ENCODE measurements around the gene CHM. TPM values are rescaled to one million over a fixed set of nuclear protein-coding genes. Genes with fewer than 3 reads are reported as not detected.
"Not testable (repeated sequence)": the region's sequence is repeated elsewhere in the genome, so short reads cannot be mapped to it uniquely, and the experiment has no call there.

Gene CHM
- total and polyA plus RNA-seq, 2 experiments from 2014 or later, result 19.0 to 19.1 TPM

- H3K4me3 ChIP-seq, result no peak overlapping the region
- H3K9me3 Mint-ChIP-seq, result no peaks in the 10 kb centered on the region
- H3K79me2 ChIP-seq (replicated peaks; ENCODE audit: insufficient read depth), result peaks cover 4% of the 10 kb centered on the region
- no peak overlapping the region for H3K27ac ChIP-seq (ENCODE audit: low read depth)
- no peaks in the 10 kb centered on the region for H3K27me3 ChIP-seq (ENCODE audit: insufficient read depth)
- no peak for DNase-seq (ENCODE audit: low spot score)
- 0 out of 2 replicates have a peak, but pooled peaks cover 3% of the 10 kb centered on the region for H3K4me1 ChIP-seq (ENCODE audit: insufficient read depth)
- H3K27ac Mint-ChIP-seq, result no peak overlapping the region
- H3K9me2 ChIP-seq (ENCODE audit: insufficient read depth), result no peaks in the 10 kb centered on the region
- H4K20me1 ChIP-seq (replicated peaks; ENCODE audit: insufficient read depth), result no peaks in the 10 kb centered on the region
- H2AFZ ChIP-seq, result no peak overlapping the region
- no peaks in the 10 kb centered on the region for H3K27me3 Mint-ChIP-seq (ENCODE audit: insufficient read depth, low read depth, poor library complexity)
- no peak overlapping the region for H3K4me3 Mint-ChIP-seq
- H3K36me3 ChIP-seq (ENCODE audit: insufficient read depth), result no peaks in the 10 kb centered on the region
- TF ChIP-seq REST (IDR thresholded peaks at IDR 0.05; ENCODE audit: unreplicated experiment) (no peak), NANOG (IDR thresholded peaks at IDR 0.05; ENCODE audit: borderline replicate concordance) (no peak), ZNF462 (CRISPR knock-in tag; IDR thresholded peaks at IDR 0.05) (no peak), ZNF331 (CRISPR knock-in tag; IDR thresholded peaks at IDR 0.05; ENCODE audit: low read depth) (no peak), STAT1 (IDR thresholded peaks at IDR 0.05; ENCODE audit: unreplicated experiment) (no peak), EZH2phosphoT487 (IDR thresholded peaks at IDR 0.05; ENCODE audit: unreplicated experiment) (no peak), POLR2AphosphoS5 (IDR thresholded peaks at IDR 0.05; ENCODE audit: low read depth) (no peak), JUNB (IDR thresholded peaks at IDR 0.05; ENCODE audit: unreplicated experiment) (no peak)
- ATAC-seq, result no peak
- no peaks in the 10 kb centered on the region for H3F3A ChIP-seq (replicated peaks; ENCODE audit: low read depth)
- peaks cover 5% of the 10 kb centered on the region; the same call in 2 of the 3 replicates for H3K36me3 Mint-ChIP-seq (ENCODE audit: low read depth)
- no peak overlapping the region for H3K4me2 ChIP-seq
- peaks cover 6% of the 10 kb centered on the region; the same call in 2 of the 3 replicates for H3K4me1 Mint-ChIP-seq
Observed at GRCh38 chrX:85922821-85923220, 124.5 kb downstream of the CHM start.

GRCh38 chrX:85916656-85917280 lies 130.6 kb downstream of the CHM start:
- not testable (repeated sequence) for H3K4me2 ChIP-seq; H3K36me3 ChIP-seq (ENCODE audit: insufficient read depth); H3K27ac Mint-ChIP-seq; H3K27ac ChIP-seq (ENCODE audit: low read depth); H3K9me2 ChIP-seq (ENCODE audit: insufficient read depth); H3K4me1 Mint-ChIP-seq; H3K4me3 Mint-ChIP-seq; H2AFZ ChIP-seq; H3F3A ChIP-seq (replicated peaks; ENCODE audit: low read depth); DNase-seq (ENCODE audit: low spot score); H3K4me3 ChIP-seq; ATAC-seq; H3K27me3 Mint-ChIP-seq (ENCODE audit: insufficient read depth, low read depth, poor library complexity); H3K9me3 Mint-ChIP-seq; H3K4me1 ChIP-seq (ENCODE audit: insufficient read depth); H4K20me1 ChIP-seq (replicated peaks; ENCODE audit: insufficient read depth); H3K27me3 ChIP-seq (ENCODE audit: insufficient read depth)
- peaks cover 18% of the 10 kb centered on the region for H3K79me2 ChIP-seq (replicated peaks; ENCODE audit: insufficient read depth)
- peaks cover 14% of the 10 kb centered on the region; the same call in 2 of the 3 replicates for H3K36me3 Mint-ChIP-seq (ENCODE audit: low read depth)
